Hematopoietic multipotent progenitor cell treated with erythropoietin and hydrocortisone succinate and interleukin-3 and kit ligand, for 8 days (in vitro differentiated cells): ENCODE results near the gene FOXD1.
"Not testable (repeated sequence)": the region's sequence is repeated elsewhere in the genome, so short reads cannot be mapped to it uniquely, and the experiment has no call there.

ENCODE experiments used
- DNase-seq: peaks from one replicate; pipeline ENCODE4 v3.0.0-alpha.2; 2015

Gene FOXD1

GRCh38 chr5:73460133-73460532 lies 11.6 kb upstream of the FOXD1 start:
- no peak for DNase-seq

GRCh38 chr5:73459366-73459765 lies 10.8 kb upstream of the FOXD1 start:
- no peak for DNase-seq

DNA sequence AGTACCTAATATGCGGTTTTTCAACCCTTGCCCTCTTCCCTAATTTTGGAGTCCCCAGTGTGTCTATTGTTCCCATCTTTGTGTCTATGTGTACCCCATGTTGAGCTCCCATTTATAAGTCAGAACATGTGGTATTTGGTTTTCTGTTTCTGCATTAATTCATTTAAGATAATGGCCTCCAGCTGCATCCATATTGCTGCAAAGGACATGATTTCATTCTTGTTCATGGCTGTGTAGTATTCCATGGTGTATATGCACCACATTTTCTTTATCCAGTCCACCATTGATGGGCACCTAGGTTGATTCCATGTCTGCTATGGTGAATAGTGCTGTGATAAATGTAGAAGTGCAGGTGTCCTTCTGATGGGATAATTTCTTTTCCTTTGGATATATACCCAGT lies 7.9 kb upstream of the FOXD1 start:
- not testable (repeated sequence) for DNase-seq

DNA sequence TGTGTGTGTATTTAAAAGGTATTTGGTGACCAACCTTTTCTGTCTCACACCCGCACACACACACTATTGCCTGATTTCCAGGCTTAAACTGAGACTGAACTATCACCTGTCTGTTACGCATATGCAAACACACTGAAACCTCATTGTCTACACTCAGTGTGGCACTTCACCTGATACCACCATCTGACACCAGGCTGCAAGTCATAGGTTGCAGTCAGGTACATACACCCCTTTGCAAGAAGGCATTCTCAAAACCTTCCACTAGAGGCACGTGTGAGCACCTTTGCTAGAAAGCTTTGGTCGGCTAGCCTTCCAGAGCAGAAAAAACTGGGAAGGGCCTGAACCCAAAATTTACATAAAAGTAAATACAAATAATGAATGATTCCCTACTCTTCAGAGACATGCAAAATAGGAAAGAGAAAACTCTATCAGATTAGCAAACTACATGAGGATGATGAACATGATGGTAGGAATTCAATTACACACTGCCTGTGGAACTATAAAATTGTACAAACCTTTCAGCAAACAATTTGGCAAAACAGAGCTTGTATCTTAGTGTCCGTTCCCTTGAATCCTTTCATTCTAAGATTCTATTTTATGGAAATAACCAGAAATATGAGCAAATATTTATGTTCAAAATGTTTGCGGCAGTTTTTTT lies 5.9 kb upstream of the FOXD1 start:
- peak; percentile 69 for DNase-seq

- DNase-seq: no peak
Measured at GRCh38 chr5:73452215-73452614, 3.6 kb upstream of the FOXD1 start.

- peak; percentile 24 for DNase-seq
Measured at GRCh38 chr5:73451224-73452130, 2.9 kb upstream of the FOXD1 start.

DNA sequence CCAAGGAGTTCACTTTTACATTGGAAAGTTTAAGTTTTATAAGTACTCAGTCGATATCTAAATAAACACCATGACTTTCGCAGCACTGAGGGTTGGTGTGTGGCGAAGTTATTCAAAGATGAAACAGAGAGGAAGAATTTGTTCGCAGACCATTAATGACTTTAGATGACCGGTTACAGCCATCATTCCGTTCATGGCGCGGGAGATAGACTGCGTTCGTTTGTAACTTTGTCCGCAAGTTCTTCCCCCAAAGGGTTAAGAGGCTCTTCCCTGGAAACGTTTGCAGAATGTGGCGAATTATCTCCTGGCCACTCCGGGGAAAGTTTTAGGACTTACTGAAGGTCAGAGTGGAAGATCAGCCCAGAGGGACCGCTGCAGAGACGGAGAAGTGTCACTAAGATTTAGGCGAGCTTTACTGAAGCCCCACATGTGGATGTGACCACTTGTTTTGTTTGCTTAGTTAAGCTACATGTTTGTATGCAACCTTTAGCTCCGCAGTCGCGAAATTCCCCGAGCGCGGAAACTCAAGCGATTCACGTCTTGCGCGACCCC lies 2.2 kb upstream of the FOXD1 start:
- DNase-seq: no peak

GRCh38 chr5:73450137-73450536 lies 1.6 kb upstream of the FOXD1 start:
- peak; percentile 7 for DNase-seq

DNA sequence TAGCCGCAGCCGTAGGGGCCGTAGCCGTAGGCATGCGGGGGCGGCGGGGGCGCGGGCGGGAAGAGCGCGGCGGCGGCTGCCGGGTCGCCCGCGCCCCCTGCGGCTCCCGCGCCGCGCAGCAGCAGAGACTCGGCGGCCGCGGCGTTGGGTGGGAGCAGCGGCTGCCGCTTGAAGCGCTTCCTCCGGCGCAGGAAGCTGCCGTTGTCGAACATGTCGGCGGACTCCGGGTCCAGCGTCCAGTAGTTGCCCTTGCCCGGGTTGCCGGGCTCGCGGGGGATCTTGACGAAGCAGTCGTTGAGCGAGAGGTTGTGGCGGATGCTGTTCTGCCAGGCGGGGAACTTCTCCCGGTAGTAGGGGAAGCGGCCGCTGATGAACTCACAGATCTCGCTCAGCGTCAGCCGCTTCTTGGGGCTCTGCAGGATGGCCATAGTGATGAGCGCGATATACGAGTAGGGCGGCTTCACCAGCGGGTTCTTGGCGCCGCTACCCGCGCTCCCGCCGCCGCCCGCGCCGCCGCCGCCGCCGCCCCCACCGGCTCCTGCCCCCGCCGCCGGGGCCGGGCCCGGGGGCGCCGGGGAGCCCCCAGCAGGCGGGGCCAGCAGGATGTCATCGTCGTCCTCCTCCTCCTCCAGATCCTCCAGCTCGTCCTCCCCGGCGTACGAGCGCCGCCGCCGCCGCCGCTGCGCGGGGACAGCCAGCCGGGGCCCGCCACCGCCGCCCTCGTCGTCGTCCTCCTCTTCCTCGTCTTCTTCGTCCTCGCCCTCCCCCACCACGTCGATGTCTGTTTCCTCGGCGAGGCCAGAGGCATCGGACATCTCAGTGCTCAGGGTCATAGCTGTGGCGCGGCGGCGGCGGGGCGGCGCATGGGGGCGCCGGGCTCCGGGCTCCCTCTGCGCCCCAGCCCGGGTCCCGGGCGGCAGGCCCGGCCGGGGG lies 781 bp downstream of the FOXD1 start:
- peak; percentile 47 for DNase-seq

GRCh38 chr5:73446631-73447529 lies 1.7 kb downstream of the FOXD1 start:
- DNase-seq: no peak

GRCh38 chr5:73445665-73446630 lies 2.6 kb downstream of the FOXD1 start:
- peak; percentile 12 for DNase-seq

- DNase-seq: no peak
Measured at GRCh38 chr5:73444499-73445438, 3.8 kb downstream of the FOXD1 start.

DNA sequence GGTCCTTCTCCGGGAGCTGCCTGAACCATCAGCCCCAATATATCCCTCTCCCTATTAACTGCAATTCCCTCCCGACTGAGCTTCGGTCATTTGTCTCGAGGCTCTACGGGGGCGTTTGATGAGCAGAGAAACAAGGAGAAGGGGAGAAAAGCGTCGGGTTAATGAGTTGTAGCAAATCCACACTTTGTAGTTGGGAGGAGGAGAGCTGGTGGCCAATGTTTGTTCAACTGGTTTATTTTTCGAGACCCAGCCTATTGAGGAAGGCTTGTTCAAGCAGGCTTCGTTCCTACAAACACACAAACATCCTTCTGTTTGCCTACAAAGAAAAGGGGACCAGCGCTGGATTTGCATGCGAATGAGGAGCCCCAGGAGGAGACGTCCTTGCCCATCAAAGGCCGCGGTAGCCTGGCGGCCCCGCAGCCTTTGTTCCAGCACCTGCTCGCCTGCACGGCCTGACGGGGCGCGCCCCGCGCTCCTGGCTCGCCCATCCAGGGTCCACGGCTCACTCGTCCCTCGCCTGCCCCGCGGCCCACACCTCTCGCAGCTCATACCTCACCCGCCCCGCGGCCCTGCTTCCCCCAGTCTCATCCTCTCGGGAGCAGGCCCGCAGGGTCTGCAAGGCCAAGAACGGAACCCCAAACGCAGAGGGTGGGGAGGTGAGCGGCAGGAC lies 4.6 kb downstream of the FOXD1 start:
- no peak for DNase-seq

GRCh38 chr5:73442996-73443627 lies 5.5 kb downstream of the FOXD1 start:
- DNase-seq: no peak

GRCh38 chr5:73442231-73442811 lies 6.3 kb downstream of the FOXD1 start:
- DNase-seq: no peak

DNA sequence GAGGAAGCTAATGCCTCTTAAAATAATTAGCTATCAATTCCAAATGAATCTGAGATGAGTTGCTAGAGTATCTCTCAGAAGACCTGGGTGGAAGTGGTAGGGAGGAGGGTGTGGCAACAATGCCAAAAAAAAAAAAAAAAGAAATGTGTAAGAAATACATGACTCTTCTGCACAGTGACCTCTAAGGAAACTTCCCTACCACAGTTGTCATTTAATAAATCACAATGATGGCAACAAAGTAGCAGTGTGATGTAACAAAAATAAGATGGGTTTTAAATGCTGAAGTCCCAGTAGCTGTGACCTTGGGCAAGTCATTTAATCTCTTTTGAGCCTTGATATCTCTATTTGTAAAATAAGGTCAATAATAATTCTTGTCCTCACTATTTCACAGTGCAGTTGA lies 7.2 kb downstream of the FOXD1 start:
- DNase-seq: no peak

GRCh38 chr5:73440262-73440661 lies 8.3 kb downstream of the FOXD1 start:
- DNase-seq: no peak
